HuH-7.5 (cell line): ENCODE data around the gene ATP13A4.
"Not testable (repeated sequence)": the region's sequence is repeated elsewhere in the genome, so short reads cannot be mapped to it uniquely, and the experiment has no call there.

Experiments used
- DNase-seq: peaks from one replicate; pipeline ENCODE4 v3.0.0; 2011; ENCODE audit warnings: low spot score

ATP13A4 gene

GRCh38 chr3:193556841-193557240, 2.1 kb upstream of the ATP13A4 start:
- DNase-seq: no peak

- no peak for DNase-seq
These were observed 1.1 kb downstream of the ATP13A4 start for GRCh38 chr3:193553586-193553985.

- DNase-seq: no peak
These were observed 1.8 kb downstream of the ATP13A4 start for GRCh38 chr3:193552923-193553322.

- no peak for DNase-seq
These were observed 6.3 kb downstream of the ATP13A4 start for GRCh38 chr3:193548406-193548805.

- DNase-seq: no peak
These were observed 8.6 kb downstream of the ATP13A4 start for GRCh38 chr3:193546129-193546528.

GRCh38 chr3:193545304-193545703, 9.4 kb downstream of the ATP13A4 start:
- no peak for DNase-seq

GRCh38 chr3:193544289-193544688, 10.4 kb downstream of the ATP13A4 start:
- DNase-seq: no peak

GRCh38 chr3:193530231-193531165, 24.2 kb downstream of the ATP13A4 start:
- no peak for DNase-seq

- DNase-seq: not testable (repeated sequence)
These were observed 28.6 kb downstream of the ATP13A4 start for GRCh38 chr3:193526085-193526484.

- no peak for DNase-seq
These were observed 32.2 kb downstream of the ATP13A4 start for GRCh38 chr3:193522473-193522872.

GRCh38 chr3:193520738-193521137, 34.0 kb downstream of the ATP13A4 start:
- no peak for DNase-seq

- DNase-seq: no peak
These were observed 38.7 kb downstream of the ATP13A4 start for GRCh38 chr3:193515966-193516365.

GRCh38 chr3:193510154-193510553, 44.5 kb downstream of the ATP13A4 start:
- no peak for DNase-seq

GRCh38 chr3:193509103-193509965, 45.4 kb downstream of the ATP13A4 start:
- no peak for DNase-seq

GRCh38 chr3:193508108-193508507, 46.6 kb downstream of the ATP13A4 start:
- no peak for DNase-seq

GRCh38 chr3:193507566-193507965, 47.1 kb downstream of the ATP13A4 start:
- DNase-seq: no peak

GRCh38 chr3:193506921-193507320, 47.8 kb downstream of the ATP13A4 start:
- DNase-seq: no peak

GRCh38 chr3:193502871-193503270, 51.8 kb downstream of the ATP13A4 start:
- no peak for DNase-seq

- DNase-seq: no peak
These were observed 54.8 kb downstream of the ATP13A4 start for GRCh38 chr3:193499801-193500485.

GRCh38 chr3:193499136-193499770, 55.4 kb downstream of the ATP13A4 start:
- no peak for DNase-seq

GRCh38 chr3:193498215-193498614, 56.5 kb downstream of the ATP13A4 start:
- DNase-seq: no peak

GRCh38 chr3:193496658-193497057, 58.0 kb downstream of the ATP13A4 start:
- no peak for DNase-seq
